CD4-positive, alpha-beta T cell treated with Interleukin-17A for 1 hour (primary cell): Measurements from ENCODE around the gene LAMP2.
"Not testable (repeated sequence)": the region's sequence is repeated elsewhere in the genome, so short reads cannot be mapped to it uniquely, and the experiment has no call there.

ENCODE experiments used
- DNase-seq: peaks from one replicate; pipeline ENCODE4 v3.0.0-alpha.2; 2020

Gene LAMP2

DNA sequence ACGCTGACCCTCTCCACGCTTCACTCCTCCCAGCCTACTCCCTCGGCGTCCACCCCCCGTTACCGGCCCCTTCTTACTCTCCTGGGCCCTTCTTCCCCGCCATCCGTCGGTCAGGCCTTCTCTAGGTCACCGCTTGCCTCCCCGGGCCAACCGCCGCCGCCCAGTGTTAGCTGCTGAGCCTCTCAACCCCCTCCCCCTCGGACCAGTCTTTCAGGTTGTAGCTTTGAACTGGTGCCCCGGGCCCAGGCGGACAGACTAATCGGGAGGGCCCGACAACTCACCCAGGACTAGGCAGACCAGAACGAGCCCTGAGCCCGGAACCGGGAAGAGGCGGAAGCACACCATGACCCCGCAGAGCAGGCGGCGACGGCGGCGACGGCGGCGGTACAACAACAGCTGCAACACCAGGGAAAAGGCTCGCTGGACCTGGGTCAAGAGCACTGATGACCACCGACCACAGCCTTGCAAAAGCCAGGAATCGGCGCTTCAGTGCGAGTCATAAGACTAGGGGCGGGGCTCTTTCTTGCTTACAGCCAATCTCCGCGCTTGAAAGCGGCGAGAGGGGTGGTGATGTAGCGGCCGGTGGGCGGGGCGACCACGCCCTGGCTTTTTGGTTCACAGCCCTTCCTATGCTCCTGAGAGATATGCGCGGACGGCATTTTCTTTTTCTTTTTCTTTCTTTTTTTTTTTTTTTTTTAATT is at the start of gene LAMP2:
Gene LAMP2 (minus strand): TSS at position 472 of the 701 bp plus-strand sequence. CDS start 127 bp downstream, at position 345.
- DNase-seq: peak; percentile 82

DNA sequence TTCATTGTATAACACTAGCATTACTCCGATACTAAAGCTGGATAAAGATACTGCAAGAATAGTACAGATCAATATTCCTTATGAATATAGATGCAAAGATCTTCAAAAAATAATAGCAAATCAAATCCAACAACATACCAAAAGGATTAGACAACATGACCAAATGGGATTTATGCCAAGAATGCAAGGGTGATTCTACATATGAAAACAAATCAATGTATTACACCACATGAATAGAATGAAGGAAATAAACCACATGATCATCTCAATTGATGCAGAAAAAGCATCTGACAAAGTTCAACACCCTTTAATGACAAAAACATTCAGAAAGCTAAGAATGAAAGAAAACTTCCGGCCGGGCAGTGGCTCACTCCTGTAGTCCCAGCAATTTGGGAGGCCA is 48.8 kb upstream of the LAMP2 start:
- no peak for DNase-seq

DNA sequence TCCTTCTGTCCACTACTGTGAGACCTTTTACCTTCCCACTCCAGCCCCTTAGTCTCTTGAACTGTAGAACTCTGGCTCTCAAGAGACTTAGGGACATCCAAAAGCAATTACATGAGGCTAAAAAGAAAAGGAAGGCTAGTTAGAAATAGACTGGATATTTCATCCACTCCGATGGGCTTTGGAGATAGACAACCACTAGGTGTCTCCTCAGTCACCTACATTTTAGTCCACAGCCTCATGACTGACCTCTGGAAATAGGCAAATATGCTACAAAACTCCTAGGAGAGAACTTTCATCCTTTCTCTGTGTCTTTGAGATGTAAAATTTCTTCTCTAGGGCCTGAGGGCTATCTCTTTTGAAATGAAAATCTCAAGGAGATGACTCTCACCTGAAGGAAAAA is 45.1 kb upstream of the LAMP2 start:
- no peak for DNase-seq

DNA sequence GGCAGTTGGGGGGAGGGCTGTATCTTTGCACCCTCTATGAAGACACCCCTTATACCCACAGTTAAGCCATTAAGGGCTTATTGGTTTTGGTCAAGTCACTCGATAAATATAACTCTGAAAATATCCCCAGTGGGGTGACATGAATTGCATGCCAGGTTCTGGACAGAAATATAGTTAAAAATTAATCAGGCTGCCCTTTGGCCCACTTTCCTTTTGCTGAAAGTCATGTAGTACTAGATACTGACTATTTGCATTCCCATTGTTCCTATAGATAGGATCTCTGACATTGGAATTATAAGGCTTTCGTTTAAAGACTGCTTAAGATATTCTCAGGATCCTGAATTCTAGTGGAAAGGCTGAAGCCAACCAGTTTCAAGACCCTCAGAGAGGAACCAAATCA is 43.5 kb upstream of the LAMP2 start:
- DNase-seq: no peak

DNA sequence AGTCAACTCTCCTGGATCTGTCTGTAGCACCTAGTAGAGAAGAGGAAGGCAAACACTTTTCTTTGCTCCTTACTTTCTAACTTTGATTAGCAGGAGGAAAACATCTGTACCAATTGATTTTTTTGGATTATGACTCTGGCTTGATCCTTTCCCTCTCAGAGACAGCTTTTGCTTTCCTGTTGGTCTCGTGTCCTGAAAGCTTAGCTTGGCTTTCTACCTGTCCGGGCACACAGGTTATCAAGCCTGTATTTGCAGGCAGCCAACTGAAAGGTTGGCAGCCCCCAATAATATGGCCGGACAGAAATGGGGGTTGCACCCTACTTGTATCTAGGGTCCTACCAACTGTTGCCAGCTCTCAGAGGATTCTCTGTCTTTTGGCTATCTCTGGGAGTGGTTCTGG is 43.1 kb upstream of the LAMP2 start:
- no peak for DNase-seq

DNA sequence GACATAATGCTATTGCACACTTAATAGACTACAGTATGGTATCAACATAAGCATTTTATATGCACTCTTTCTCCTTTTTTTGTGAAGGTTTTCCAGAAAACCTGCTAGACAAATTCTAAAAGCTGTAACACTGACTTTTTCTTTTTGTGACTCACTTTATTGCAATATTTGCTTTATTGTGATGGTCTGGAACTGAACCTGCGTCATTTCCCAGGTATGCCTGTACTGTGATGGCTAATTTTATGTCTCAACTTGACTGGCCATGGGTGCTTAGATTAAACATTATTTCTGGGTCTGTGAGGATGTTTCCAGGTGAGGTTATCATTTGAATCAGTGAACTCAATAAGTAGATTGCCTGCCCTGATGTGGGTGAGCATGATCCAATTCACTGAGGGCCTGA is 35.5 kb upstream of the LAMP2 start:
- no peak for DNase-seq

DNA sequence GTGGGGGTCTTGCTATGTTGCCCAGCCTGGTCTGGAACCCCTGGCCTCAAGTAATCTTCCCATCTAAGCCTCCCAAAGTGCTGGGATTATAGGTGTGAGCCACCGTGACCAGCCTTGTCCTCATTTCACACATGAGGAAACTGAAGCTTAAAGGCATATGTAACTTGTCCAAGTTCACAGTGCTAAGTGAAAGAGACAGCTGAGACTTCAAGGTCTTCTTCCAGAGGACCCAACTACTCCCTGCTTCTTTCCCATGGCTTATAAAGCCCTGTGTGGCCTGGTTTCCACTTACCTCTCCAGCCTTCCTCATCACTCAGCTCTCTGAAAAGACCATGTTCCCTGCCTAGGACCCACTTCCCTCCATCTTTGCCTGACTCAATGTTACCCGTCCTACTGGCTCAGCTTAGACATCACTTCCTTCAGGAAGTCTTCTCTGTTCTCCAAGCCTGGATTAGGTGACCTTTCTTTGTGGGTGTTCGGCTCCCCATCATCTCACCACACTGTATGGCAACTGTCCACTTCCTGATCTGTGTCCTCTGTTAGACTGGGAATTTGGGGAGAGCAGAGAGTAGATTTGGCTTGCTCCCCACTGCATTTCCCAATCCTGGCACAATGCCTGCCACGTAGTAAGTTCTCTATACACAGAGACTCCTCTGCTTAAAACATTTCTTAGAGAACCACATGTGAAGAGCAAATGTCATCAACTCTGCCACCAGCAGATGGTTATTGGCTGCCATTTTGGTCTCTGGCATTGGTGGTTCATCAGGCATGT is 30.4 kb upstream of the LAMP2 start:
- no peak for DNase-seq

DNA sequence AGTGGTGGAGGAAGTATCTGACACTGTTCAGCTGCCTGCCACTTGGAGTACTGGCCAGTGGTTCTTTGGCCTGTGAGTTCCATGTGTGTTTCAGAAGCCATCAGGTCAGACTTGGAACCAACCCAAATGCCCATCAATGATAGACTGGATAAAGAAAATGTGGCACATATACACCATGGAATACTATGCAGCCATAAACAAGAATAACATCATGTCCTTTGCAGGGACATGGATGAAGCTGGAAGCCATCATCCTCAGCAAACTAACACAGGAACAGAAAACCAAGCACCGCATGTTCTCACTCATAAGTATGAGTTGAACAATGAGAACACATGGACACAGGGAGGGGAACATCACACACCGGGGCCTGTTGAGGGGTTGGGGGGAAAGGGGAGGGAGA is 21.0 kb upstream of the LAMP2 start:
- not testable (repeated sequence) for DNase-seq

DNA sequence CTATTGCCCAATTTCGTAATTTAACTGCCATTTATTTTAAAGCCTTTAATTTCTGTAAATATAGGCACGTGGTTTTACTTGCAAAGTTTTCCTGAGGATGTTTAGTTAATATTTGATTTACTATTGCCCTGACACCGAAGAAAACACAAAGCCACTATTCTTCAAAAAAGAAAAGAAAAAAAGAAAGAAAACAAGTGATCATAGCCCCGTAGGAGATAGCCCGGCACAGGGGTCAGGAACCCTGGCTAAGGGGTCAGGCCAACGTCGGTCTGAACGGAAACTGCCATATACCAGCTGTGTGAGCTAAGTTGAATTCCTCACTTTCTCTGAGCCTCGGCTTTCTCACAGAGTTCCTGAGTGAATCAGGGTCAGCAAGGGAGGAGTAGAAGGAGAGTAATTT is 17.7 kb upstream of the LAMP2 start:
- no peak for DNase-seq

DNA sequence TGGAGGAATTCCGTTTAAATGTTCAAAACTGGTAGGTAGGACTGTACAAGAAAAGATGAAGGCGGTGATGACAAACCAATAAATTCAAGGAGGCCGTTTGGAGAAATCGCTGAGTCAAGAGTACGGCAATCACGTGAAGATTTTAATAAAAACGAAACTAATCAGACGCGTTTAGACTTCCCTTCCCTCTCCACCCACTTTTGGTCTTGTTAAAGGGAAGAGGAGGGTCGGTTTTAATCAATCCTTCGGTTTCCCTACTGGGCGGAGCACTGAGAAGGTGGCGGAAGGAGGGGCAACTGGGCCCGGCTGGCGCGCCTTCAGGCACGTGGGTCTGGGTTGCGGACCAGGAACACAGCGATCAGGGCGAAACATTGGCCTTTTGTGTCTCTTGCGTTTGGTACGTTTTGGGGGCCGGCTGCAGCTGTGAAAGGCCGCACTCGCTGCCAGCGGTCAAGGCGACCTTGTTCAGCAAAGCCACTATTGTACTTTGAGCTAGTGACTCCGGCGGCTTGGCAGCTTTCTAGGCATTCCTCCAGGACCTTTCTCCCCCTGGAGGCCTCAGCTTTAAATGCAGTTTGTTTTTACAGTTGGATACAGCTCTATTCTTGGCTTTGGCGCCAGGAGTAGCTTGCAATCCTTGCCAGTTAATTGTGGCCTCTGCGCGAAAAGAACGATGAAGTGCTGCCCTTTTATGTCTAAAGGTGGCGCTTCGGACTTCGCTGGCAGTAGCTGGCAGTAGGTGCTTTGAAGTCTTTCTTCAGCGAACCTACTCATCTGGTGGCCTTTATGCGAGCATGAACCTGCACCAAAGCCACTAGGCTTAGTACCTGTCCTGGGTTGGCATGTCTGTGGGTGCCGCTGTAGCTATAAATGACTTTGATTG is 16.8 kb upstream of the LAMP2 start:
- DNase-seq: peak; percentile 72

DNA sequence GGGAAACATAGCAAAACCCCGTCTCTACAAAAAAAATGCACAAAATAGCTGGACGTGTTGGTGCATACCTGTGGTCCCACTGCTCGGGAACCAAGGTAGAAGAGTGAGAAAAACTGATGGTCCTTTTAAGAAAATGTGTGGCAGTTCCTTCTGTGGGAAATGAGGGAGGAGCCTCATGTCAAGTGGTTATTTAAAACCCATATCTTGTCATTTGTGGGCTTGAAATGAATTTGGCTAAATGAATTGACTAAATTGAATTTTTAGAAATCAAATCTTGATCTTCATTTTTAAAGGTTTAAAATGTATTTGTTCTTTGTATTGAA is 16.2 kb upstream of the LAMP2 start:
- no peak for DNase-seq

DNA sequence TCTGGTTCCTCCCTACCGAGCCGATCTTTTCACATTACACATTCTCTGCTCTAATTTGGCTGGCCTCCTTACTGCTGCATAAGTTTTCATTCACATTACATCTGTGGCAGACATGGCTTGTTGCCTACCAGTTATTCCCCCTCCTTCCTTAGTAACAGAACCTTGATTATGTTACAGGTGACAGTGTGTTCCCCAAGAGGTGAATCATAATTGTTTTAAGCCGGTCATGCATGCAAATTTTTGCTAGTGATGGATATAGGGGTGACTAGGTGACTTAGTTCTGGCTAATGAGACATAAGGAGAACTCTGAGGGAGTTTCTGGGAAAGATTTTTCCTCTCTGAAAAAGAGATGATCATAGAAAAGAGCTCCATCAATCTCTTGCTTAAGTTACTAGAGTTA is 8.4 kb upstream of the LAMP2 start:
- no peak for DNase-seq

DNA sequence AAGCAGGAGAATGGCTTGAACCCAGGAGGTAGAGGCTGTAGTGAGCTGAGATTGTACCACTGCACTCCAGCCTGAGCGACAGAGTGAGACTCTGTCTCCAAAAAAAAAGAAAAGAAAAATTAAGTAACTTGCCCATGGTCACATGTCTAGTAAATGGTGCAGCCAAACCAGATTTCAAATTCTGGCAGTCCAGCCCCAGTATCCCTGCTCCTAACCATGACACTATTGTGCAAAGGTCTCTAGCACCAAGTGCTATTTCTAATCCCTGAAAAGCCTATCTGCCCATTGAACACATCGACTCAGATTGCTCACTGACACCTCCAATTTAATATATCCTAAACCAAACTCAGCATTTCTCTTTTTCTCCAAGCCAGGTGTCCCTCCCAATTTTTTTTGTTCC is 7.6 kb upstream of the LAMP2 start:
- no peak for DNase-seq

DNA sequence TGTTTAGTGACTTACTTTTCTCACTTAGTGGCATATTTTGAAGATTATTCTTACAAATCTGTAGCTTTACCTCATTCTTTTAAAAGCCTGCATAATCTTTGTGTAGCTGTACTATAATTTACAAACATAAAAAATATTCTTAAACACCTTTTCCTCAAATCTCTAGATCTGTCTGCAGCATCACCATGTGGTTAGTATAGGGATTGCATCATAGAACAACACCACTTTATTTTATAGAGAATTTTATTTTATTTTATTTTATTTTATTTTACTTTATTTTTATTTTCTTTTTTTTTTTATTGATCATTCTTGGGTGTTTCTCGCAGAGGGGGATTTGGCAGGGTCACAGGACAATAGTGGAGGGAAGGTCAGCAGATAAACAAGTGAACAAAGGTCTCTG is 6.4 kb upstream of the LAMP2 start:
- DNase-seq: peak; percentile 50

DNA sequence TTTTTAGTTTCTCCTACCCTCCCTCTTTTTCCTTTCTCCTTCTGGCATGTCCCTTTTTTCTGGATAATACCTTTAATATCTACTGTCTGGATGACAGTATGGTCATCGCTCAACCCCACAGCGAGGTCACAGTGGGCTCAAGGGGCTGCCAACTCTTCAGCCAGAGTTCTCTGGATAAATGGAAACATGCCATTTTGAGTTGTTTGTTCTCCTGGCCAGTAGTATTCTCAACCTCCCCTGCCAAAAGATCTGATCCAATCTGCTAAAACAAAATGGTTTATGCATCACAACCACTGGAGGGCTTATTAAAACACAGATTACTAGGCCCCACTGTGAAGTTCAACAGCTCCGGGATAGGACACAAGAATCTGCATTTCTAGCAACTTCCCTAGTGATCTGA is 5.0 kb upstream of the LAMP2 start:
- DNase-seq: no peak

DNA sequence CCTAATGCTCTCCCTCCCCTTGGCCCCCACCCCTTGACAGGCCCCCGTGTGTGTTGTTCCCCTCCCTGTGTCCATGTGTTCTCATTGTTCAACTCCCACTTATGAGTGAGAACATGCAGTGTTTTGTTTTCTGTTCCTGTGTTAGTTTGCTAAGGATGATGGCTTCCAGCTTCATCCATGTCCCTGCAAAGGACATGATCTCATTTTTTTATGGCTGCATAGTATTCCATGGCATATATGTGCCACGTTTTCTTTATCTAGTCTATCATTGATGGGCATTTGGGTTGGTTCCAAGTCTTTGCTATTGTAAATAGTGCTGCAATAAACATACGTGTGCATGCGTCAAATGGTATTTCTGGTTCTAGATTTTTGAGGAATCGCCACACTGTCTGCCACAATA is 561 bp upstream of the LAMP2 start:
- DNase-seq: not testable (repeated sequence)

DNA sequence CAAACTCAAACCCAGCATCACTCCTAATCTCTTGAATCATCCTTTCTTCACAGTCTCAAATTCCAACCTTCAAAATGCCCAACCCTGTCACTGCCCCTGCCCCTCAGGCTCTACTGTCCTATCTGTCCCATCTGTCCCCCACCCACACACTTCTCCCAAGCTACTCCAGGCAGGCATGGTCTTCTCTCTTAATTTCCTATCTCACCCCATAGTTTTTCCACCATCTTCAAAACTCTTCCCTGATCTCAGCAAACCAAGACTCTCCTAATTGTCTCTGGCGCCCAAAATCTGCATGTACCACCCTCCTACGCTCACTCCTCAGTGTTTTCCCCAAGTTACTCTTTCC is 644 bp downstream of the LAMP2 start:
- no peak for DNase-seq

DNA sequence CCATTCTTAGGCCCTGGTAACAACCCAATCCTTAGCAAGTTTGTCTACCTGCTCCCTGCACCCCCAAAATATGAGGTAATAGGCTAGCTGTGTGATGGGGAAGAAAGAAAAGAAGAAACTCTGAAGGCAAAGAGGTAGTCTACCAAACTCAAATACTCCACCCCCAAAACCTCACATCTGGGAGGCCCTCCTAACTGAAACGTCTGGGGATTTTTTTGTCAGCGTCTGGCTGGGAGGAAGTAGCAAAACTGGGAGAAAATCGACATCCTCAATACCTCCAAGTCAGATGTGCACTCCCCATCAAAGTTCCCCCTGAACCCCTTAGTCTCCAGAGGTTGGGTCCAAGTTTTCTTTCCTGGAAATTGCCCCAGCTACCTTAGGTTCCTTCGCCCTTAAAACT is 1.0 kb downstream of the LAMP2 start:
- DNase-seq: no peak

DNA sequence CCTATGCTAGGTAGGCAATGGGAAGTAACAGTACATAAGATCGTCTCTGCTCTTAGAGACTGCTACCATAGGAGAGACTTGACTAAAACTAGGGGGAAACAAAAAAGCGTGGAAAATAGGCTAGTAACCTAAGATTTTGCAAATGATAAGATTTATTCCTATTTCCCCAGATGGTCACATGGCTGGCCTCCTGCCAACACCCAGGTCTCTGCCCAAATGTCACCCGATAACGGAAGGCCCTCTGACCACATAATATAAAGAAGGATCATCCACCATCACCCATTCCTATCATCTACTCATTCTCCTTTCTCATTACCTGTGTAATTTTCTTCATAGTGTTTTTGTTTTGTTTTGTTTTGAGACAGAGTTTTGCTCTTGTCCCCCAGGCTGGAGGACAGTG is 4.7 kb downstream of the LAMP2 start:
- DNase-seq: no peak

DNA sequence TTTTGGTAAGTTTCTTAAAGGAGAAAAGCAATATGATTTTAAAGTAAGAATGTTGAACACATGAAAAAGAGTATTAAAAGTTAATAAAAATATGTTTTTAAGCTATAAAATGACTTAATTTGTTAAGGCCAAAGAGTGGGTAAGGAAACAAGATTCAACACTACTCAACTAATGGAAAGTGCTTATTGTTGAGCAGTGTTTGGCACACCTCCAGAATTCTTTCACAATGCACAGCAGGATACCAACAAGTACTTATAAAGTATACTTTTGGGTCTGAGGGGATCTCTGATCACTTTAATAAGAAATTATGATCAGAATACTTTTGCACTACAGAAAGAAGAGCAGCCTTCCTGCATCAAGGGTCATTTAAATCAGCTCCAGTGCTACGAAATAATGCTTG is 5.9 kb downstream of the LAMP2 start:
- DNase-seq: no peak

DNA sequence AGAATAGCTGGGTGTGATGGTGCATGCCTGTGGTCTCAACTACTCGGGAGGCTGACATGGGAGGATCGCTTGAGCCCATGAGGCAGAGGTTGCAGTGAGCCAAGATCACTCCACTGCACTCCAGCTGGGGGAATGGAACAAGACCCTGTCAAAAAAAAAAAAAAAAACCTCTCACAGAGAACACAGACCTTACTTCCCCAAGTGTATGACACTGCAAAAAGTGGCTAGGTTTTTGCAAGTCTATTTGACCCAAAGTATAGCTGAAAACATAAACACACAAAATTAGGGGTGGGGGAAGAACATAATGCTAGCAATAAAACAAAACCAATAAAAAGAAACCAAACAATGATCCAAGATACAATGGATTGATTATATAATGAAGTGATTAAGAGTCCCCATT is 6.7 kb downstream of the LAMP2 start:
- DNase-seq: no peak

DNA sequence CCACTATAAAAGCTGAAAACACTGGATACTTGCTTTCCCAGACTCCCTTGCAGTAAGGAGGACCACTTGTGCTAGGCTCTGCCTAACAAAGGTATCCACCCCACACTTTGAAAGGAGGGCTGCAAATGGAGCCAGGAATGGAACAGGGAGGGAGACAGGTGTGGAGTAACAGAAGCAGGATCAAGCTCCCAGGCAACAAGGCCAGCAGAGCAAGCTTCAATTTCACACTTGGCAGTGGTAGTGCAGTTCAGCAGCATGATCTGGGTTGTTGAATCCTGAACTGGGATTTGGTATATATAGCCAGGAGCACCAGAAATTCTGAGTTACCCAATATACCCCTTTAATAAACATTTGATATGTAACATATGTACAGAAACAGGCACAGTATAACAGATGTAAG is 9.8 kb downstream of the LAMP2 start:
- DNase-seq: no peak

DNA sequence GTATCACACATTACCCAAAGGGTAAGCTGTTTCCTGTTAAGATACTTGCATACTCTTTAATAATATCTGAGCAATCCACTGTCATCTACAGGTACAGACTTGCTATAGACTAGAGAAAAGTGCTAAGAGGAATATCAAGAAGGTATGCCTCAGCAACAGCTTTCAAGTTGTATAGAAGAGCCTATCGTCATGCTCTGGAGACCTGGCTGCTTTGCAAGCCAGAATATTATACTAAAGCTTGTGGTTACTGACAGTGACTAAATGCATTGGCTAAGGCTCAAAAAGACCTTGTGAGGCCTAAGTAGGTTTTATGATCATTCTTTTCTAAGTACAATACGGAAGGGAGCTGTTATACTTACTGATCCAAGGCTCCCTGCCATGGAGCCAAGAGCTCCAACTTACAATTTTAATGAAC is 11.3 kb downstream of the LAMP2 start:
- DNase-seq: peak; percentile 20

DNA sequence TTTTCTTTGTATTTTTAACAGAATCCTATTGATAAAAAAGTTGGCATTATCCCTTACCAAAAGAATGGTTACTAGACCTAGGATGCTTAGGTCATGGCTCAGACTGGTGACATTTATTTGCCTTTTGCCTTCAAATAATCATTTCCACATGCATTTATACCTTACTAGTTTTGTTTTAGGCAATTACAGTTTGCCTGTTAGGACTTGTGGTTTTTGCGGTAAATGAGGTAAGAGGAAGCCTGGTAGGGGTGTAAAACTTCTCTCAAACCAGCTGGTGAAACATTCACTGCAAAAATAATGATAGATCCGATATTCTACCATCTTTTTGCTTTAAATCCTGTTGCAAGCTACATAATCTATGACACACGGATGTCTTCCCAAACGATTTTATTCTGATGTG is 12.1 kb downstream of the LAMP2 start:
- peak; percentile 44 for DNase-seq
